ENCODE measurements around the gene TSHZ2.
A peak's percentile ranks its signal among the peaks of the same experiment; 100 is the strongest.
"Not testable (repeated sequence)": the region's sequence is repeated elsewhere in the genome, so short reads cannot be mapped to it uniquely, and the experiment has no call there.

The TSHZ2 gene

GRCh38 chr20:52962183-52962582 is 10.0 kb upstream of the TSHZ2 start:
- no peak for DNase-seq (ENCODE audit: low spot score)

GRCh38 chr20:52963131-52963530 is 9.0 kb upstream of the TSHZ2 start:
- DNase-seq (ENCODE audit: low spot score) = no peak

GRCh38 chr20:52964131-52964530 is 8.0 kb upstream of the TSHZ2 start:
- no peak for DNase-seq (ENCODE audit: low spot score)

GRCh38 chr20:52965380-52965779 is 6.8 kb upstream of the TSHZ2 start:
- no peak for DNase-seq (ENCODE audit: low spot score)

- DNase-seq (ENCODE audit: low spot score) = no peak
These were observed 6.3 kb upstream of the TSHZ2 start for GRCh38 chr20:52965819-52966218.

- not testable (repeated sequence) for DNase-seq (ENCODE audit: low spot score)
These were observed 5.6 kb upstream of the TSHZ2 start for GRCh38 chr20:52966543-52966942.

- no peak for DNase-seq (ENCODE audit: low spot score)
These were observed 514 bp upstream of the TSHZ2 start for GRCh38 chr20:52971498-52972189.

GRCh38 chr20:52972965-52973819 is 1.0 kb downstream of the TSHZ2 start:
- peak; percentile 68 for DNase-seq (ENCODE audit: low spot score)

GRCh38 chr20:52974179-52974594 is 2.0 kb downstream of the TSHZ2 start:
- no peak for DNase-seq (ENCODE audit: low spot score)

GRCh38 chr20:52975029-52975732 is 3.0 kb downstream of the TSHZ2 start:
- DNase-seq (ENCODE audit: low spot score) = no peak

GRCh38 chr20:52975803-52976531 is 3.8 kb downstream of the TSHZ2 start:
- no peak for DNase-seq (ENCODE audit: low spot score)

- no peak for DNase-seq (ENCODE audit: low spot score)
These were observed 6.7 kb downstream of the TSHZ2 start for GRCh38 chr20:52978851-52979250.

GRCh38 chr20:52981051-52981450 is 8.9 kb downstream of the TSHZ2 start:
- no peak for DNase-seq (ENCODE audit: low spot score)

GRCh38 chr20:52983726-52984450 is 11.7 kb downstream of the TSHZ2 start:
- DNase-seq (ENCODE audit: low spot score) = no peak

- DNase-seq (ENCODE audit: low spot score) = no peak
These were observed 12.3 kb downstream of the TSHZ2 start for GRCh38 chr20:52984451-52984810.

GRCh38 chr20:52985687-52986086 is 13.5 kb downstream of the TSHZ2 start:
- DNase-seq (ENCODE audit: low spot score) = no peak

- no peak for DNase-seq (ENCODE audit: low spot score)
These were observed 15.1 kb downstream of the TSHZ2 start for GRCh38 chr20:52987295-52987694.

- DNase-seq (ENCODE audit: low spot score) = no peak
These were observed 19.7 kb downstream of the TSHZ2 start for GRCh38 chr20:52991830-52992229.

- DNase-seq (ENCODE audit: low spot score) = no peak
These were observed 20.5 kb downstream of the TSHZ2 start for GRCh38 chr20:52992632-52993031.

- DNase-seq (ENCODE audit: low spot score) = no peak
These were observed 20.9 kb downstream of the TSHZ2 start for GRCh38 chr20:52993076-52993475.

GRCh38 chr20:52994184-52994970 is 22.2 kb downstream of the TSHZ2 start:
- no peak for DNase-seq (ENCODE audit: low spot score)
